GM19240 (cell line): ENCODE measurements around the gene PTPRQ.
"Not testable (repeated sequence)": the region's sequence is repeated elsewhere in the genome, so short reads cannot be mapped to it uniquely, and the experiment has no call there.

Experiments
- DNase-seq: peaks from one replicate; pipeline ENCODE4 v3.0.0; 2011; ENCODE audit warnings: low spot score; ENCODE audit not compliant: insufficient read length

The PTPRQ gene

GRCh38 chr12:80472911-80473500 is 29.0 kb downstream of the PTPRQ start:
- no peak for DNase-seq

GRCh38 chr12:80477521-80478145 is 33.6 kb downstream of the PTPRQ start:
- DNase-seq, result not testable (repeated sequence)

DNA sequence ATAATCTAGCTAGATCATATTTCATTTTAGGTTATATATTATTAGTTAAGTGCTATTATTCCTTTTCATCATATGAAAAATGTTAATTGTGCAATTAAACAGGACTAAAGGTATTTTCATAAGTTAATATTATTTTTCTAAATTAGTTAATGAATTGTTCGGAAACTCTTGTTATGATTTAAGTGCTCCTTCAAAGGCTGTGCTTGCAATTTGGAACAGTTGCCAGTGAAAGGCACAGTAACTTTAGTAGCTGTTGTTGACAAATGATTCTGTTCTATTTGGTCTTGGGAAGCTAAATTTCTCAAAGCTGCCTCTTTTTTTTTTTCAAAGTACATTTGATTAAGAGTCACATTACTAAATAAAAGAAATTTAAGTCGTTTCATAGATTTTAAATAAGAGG is 40.7 kb downstream of the PTPRQ start:
- no peak for DNase-seq

- no peak for DNase-seq
These were observed 41.4 kb downstream of the PTPRQ start for GRCh38 chr12:80485222-80485987.

DNA sequence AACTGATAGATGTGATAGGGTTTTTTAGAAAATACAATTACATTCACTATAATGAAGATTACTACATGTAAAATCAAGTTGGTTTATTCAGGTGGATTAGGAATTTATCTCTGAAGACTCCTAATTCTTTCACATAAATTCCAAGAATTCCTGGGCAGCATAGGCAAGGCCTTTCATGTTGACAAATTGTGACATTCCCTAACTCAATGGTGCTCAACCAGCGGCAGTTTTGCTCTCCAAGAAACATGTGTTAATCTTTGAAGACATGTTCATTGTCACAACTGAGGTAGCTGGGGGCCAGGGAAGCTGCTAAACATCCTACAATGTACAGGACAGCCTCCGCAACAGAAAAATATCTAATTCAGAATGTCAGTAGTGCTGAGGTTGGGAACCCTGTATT is 46.3 kb downstream of the PTPRQ start:
- no peak for DNase-seq

DNA sequence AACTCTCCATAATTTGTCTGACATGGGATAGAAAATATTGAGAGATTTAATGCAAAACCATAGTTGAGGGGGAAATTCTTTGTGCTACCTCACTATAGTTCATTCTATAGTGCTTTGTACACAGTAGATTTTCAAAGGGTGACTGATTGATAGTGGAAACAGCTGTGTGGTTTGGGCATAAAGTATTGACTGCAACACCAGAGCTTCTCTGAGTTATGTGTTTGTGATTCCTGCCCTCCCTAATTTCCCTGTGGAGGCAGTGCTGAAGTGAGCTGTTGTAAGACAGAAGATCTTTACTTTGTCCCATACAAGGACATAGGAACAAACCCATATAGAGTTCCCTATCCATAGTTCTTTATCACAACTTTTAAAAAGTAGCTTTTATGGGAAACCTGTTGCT is 47.1 kb downstream of the PTPRQ start:
- DNase-seq, result no peak

DNA sequence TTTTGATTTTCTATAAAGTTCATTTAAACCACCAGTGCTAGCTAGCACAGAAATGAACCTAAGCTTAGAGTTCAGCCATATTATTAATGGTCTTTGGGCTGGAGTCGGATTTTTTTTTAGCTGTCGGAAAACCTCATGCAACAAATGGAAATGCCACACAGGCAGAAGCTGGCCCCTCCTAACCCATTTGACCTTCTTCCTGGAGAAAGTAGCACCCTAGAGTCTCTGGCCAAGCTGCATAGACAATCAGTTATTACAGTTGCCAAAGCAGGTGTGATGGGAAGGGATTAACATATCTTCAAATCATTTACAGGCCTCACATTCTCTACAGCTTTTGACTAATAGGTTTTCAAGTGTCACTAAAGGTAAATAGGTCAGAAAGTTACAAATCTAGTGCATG is 49.4 kb downstream of the PTPRQ start:
- DNase-seq, result no peak

- DNase-seq, result no peak
These were observed 50.8 kb downstream of the PTPRQ start for GRCh38 chr12:80494836-80495235.

GRCh38 chr12:80498059-80498728 is 54.2 kb downstream of the PTPRQ start:
- DNase-seq, result no peak

GRCh38 chr12:80504389-80505163 is 60.5 kb downstream of the PTPRQ start:
- no peak for DNase-seq

- no peak for DNase-seq
These were observed 65.9 kb downstream of the PTPRQ start for GRCh38 chr12:80509781-80510556.

DNA sequence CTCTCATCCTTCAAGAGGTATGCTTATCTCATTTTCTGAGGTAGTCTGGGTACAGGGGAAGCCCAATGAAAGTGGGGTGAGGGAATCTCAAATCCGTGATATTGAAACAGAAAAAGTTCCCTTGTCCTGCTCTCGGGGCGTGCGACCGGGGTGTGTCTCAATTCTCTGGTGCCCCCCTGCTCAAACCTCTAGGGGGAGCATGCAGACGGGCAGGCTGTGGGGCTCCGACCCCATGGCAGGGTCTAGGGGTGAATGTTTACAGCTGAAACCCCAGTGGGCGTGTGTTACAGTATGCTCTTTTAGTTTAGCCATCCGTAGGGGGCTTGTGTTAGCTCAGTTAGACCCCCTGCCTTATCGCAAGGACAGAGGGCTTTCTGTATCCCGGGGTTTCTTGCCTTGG is 68.7 kb downstream of the PTPRQ start:
- no peak for DNase-seq

GRCh38 chr12:80513211-80513610 is 69.2 kb downstream of the PTPRQ start:
- no peak for DNase-seq

- no peak for DNase-seq
These were observed 73.6 kb downstream of the PTPRQ start for GRCh38 chr12:80517655-80518054.

GRCh38 chr12:80531646-80532045 is 87.6 kb downstream of the PTPRQ start:
- DNase-seq, result no peak

DNA sequence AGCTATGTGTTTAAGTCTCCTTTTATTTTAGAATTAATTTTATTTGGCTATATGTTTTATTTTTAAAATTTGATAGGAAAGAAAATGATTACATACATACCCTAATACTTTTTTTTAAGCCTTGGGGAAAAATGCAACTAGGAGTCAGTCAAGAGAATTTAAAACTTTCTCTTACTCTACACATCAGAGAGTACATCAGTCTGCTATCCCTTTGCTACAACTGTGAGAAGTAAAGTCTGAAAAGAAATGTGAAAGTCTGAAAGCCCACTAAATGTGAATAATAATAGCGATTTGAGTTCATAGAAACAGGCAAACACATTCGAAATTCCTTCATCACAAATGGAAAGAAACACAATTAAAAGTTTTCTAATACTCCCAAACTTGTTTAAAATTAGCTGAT is 95.0 kb downstream of the PTPRQ start:
- DNase-seq, result no peak

DNA sequence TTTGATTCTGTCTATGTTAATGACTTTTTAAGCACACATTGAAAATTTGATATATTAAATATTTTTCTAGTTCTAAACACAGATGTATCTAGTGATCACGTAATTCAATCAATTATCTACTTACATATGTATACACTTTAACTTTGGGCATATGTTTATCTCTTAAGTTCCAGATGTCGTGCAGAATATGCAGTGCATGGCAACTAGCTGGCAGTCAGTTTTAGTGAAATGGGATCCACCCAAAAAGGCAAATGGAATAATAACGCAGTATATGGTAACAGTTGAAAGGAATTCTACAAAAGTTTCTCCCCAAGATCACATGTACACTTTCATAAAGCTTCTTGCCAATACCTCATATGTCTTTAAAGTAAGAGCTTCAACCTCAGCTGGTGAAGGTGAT is 105.3 kb downstream of the PTPRQ start:
- DNase-seq, result no peak

GRCh38 chr12:80551897-80552296 is 107.9 kb downstream of the PTPRQ start:
- DNase-seq, result no peak

DNA sequence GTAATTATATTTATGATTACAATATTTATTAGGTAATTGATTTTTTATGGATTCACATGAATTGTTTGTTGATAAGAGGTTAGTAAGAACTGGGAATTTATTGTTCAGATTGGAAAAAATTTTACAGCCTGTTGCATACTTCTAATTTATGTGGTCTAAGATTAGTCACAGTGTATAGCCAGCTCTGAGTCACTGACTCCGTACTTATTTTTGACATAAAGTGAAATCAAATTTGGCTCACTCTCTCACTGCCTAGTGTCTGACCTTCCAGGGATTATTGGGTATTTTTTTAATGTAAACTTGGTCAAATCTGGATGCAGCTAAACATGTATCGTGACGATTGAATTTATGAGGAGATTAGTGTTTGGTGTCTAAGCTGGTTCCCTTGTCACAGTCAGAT is 109.3 kb downstream of the PTPRQ start:
- DNase-seq, result no peak

- DNase-seq, result no peak
These were observed 112.5 kb downstream of the PTPRQ start for GRCh38 chr12:80556566-80556965.

GRCh38 chr12:80559766-80560165 is 115.7 kb downstream of the PTPRQ start:
- no peak for DNase-seq
